Measurements from ENCODE around the gene RTN3. TPM values are rescaled to one million over a fixed set of nuclear protein-coding genes. Genes with fewer than 3 reads are reported as not detected.

Gene RTN3
- total RNA-seq, 1 experiment from 2014 or later: 95.0 TPM

DNA sequence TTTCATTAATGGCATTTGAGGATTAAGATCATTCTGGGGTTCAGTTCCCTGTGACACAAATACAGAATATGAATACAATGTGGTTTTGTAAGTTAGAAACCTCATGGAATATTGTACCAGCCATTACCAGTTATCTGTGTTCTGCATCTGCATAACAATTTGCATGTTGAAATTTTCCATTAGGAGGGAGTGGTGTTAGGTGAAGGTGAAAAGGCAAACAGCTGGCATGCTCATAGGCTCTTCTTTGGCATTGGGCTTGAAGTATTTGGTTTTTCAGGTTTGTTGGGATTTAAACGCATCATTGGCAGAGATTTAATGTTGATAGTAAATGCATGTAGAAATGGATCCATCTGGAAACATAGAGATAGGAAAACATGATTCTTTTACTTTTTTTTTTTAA, 18.6 kb downstream of the RTN3 start:
- intact Hi-C loops (cut with micrococcal nuclease): no loop called here
- BruUV-seq (replicated peaks): no TSS peak
- H3K9me2 ChIP-seq (ENCODE audit: insufficient read depth): no peaks in the 10 kb centered on the region
- H3K4me2 ChIP-seq (ENCODE audit: low read length): no peak overlapping the region
- H4K20me1 ChIP-seq (ENCODE audit: insufficient read depth): 0 out of 2 replicates have a peak, but pooled peaks cover under 1% of the 10 kb centered on the region
- H3K9ac ChIP-seq (ENCODE audit: low read length): no peak overlapping the region
- no peaks in the 10 kb centered on the region for H3K36me3 ChIP-seq (ENCODE audit: control insufficient read depth in 1 of 2, insufficient read depth in 2 of 2, low read length in 2 of 2)
- DNase-seq (ENCODE audit: low read depth, low spot score): no peak
- RAD21 ChIA-PET (ENCODE audit: low non-redundant PET in 1 of 2, low total read pairs in 2 of 2, uncharacterized antibody in 2 of 2, unreplicated experiment in 2 of 2): no interaction called here
- CTCF ChIA-PET: no interaction called here
- H2AFZ ChIP-seq (ENCODE audit: low read depth, low read length, poor library complexity, severe bottlenecking): no peak overlapping the region
- H3K9me3 ChIP-seq (ENCODE audit: control insufficient read depth in 1 of 2, insufficient read depth in 1 of 2, low read depth in 1 of 2, low read length in 2 of 2): no peaks in the 10 kb centered on the region
- no peak for TF ChIP-seq FOSL1 (IDR thresholded peaks at IDR 0.05; ENCODE audit: low read depth)
- no peak for TF ChIP-seq ZNF274 (IDR thresholded peaks at IDR 0.05; ENCODE audit: low read depth, low read length)
- TF ChIP-seq SRF (IDR thresholded peaks at IDR 0.05; ENCODE audit: low read depth): no peak
- TF ChIP-seq TCF7L2 (IDR thresholded peaks at IDR 0.05; ENCODE audit: borderline replicate concordance, extremely low read depth, insufficient read depth, insufficient read length): no peak
- no peak for TF ChIP-seq CBX3 (IDR thresholded peaks at IDR 0.05; ENCODE audit: low read depth)
- TF ChIP-seq CEBPB (IDR thresholded peaks at IDR 0.05; ENCODE audit: low read depth): no peak
- no peak for TF ChIP-seq SIN3A (IDR thresholded peaks at IDR 0.05; ENCODE audit: low read depth)
- TF ChIP-seq, protein P1, sequence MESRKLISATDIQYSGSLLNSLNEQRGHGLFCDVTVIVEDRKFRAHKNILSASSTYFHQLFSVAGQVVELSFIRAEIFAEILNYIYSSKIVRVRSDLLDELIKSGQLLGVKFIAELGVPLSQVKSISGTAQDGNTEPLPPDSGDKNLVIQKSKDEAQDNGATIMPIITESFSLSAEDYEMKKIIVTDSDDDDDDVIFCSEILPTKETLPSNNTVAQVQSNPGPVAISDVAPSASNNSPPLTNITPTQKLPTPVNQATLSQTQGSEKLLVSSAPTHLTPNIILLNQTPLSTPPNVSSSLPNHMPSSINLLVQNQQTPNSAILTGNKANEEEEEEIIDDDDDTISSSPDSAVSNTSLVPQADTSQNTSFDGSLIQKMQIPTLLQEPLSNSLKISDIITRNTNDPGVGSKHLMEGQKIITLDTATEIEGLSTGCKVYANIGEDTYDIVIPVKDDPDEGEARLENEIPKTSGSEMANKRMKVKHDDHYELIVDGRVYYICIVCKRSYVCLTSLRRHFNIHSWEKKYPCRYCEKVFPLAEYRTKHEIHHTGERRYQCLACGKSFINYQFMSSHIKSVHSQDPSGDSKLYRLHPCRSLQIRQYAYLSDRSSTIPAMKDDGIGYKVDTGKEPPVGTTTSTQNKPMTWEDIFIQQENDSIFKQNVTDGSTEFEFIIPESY (IDR thresholded peaks at IDR 0.05; ENCODE audit: extremely low read depth, insufficient replicate concordance, low read length): no peak
- no peak for TF ChIP-seq EGR1 (IDR thresholded peaks at IDR 0.05; ENCODE audit: low read depth)
- TF ChIP-seq YY1 (IDR thresholded peaks at IDR 0.05; ENCODE audit: extremely low read depth, insufficient replicate concordance, low read depth, low read length): no peak
- TF ChIP-seq, protein P2, sequence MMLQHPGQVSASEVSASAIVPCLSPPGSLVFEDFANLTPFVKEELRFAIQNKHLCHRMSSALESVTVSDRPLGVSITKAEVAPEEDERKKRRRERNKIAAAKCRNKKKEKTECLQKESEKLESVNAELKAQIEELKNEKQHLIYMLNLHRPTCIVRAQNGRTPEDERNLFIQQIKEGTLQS (IDR thresholded peaks at IDR 0.05): no peak
- TF ChIP-seq RAD21 (IDR thresholded peaks at IDR 0.05; ENCODE audit: low read depth): no peak
- TF ChIP-seq ELF1 (IDR thresholded peaks at IDR 0.05; ENCODE audit: borderline replicate concordance, low read depth): no peak
- no peak for TF ChIP-seq EZH2 (IDR thresholded peaks at IDR 0.05)
- no peak for ATAC-seq
- POLR2A ChIA-PET: interaction anchor here (1.5 kb wide), 1 partner anchor 818 kb away, joined by 3 read pairs; no protein-coding TSS in a partner anchor
- H3K4me1 ChIP-seq (ENCODE audit: control insufficient read depth in 1 of 2, insufficient read depth in 2 of 2, low read length in 2 of 2): peaks cover 0 to 2% of the 10 kb centered on the region in 2 experiments; a peak in 1 of 4 replicates
- H3K27me3 ChIP-seq (ENCODE audit: insufficient read depth, low read length): no peaks in the 10 kb centered on the region
- peaks cover 62% of the 10 kb centered on the region for H3K79me2 ChIP-seq (ENCODE audit: insufficient read depth, low read length)
- H3K4me3 ChIP-seq (replicated peaks in 1 of 2; ENCODE audit: low read depth in 1 of 2, low read length in 2 of 2): no peak overlapping the region
- H3K27ac ChIP-seq (ENCODE audit: low read depth, low read length): no peak overlapping the region
